H1 (cell line): ENCODE data around the gene TSHZ2. TPM values are rescaled to one million over a fixed set of nuclear protein-coding genes. Genes with fewer than 3 reads are reported as not detected.

Source experiments
- CTCF ChIA-PET: fragments of 300-600 bp; sonication (Branson Sonifier 250); formaldehyde crosslinking; loops from one replicate; lab custom pipeline; 2021; ENCODE audit not compliant: partially characterized antibody; lab: Charles Lee
- POLR2A ChIA-PET: fragments of 300-600 bp; sonication (Branson Sonifier 250); formaldehyde crosslinking; loops from one replicate; lab custom pipeline; 2021; ENCODE audit warnings: inconsistent platforms; ENCODE audit not compliant: partially characterized antibody; lab: Charles Lee
- DNase-seq, 2 experiments: peaks; one replicate each; pipeline versions ENCODE4 v3.0.0 to v3.0.0-alpha.2; 2010 to 2022; ENCODE audit warnings: low spot score in 2 of 2, low read depth in 1 of 2, mixed read lengths in 1 of 2
- FAIRE-seq: peaks from 2 replicates; lab custom pipeline; 2011; peaks lifted over from hg19 to GRCh38; lab: Jason Lieb, UNC
- H2AFZ ChIP-seq: 2 replicates; pipeline ENCODE4 v1.8.1; 2012; ENCODE audit warnings: low read length, inconsistent platforms
- H2AK5ac ChIP-seq: 2 replicates; pipeline ENCODE4 v1.6.1; 2013; ENCODE audit warnings: low read depth, low read length
- H2BK120ac ChIP-seq: replicated peaks from 2 replicates; pipeline ENCODE3; 2013; ENCODE audit warnings: low read depth, low read length, inconsistent platforms
- H2BK12ac ChIP-seq: 2 replicates; pipeline ENCODE4 v1.6.1; 2013; ENCODE audit warnings: low read depth, low read length
- H2BK15ac ChIP-seq: 2 replicates; pipeline ENCODE4 v1.6.1; 2013; ENCODE audit warnings: low read length
- H2BK20ac ChIP-seq: 2 replicates; pipeline ENCODE4 v1.6.1; 2013; ENCODE audit warnings: low read length
- H2BK5ac ChIP-seq: 2 replicates; pipeline ENCODE4 v1.6.1; 2013; ENCODE audit warnings: low read depth, low read length
- H3K14ac ChIP-seq: 2 replicates; pipeline ENCODE4 v1.6.1; 2013; ENCODE audit warnings: inconsistent platforms; ENCODE audit not compliant: insufficient read length
- H3K18ac ChIP-seq: 2 replicates; pipeline ENCODE4 v1.6.1; 2013; ENCODE audit warnings: low read length; ENCODE audit errors: extremely low read depth
- H3K23ac ChIP-seq: 2 replicates; pipeline ENCODE4 v1.6.1; 2013; ENCODE audit warnings: inconsistent platforms; ENCODE audit not compliant: insufficient read length
- H3K23me2 ChIP-seq: 2 replicates; pipeline ENCODE4 v1.6.1; 2013; ENCODE audit warnings: low read depth, low read length
- H3K27ac ChIP-seq: 2 replicates; pipeline ENCODE4 v1.6.1; 2011; ENCODE audit warnings: low read depth, low read length, inconsistent platforms
- H3K27me3 ChIP-seq, 4 experiments: replicated peaks in 1 of 4; 1 replicate in 1 of 4; 2 replicates in 3 of 4; pipeline versions ENCODE4 v1.6.1 to v1.8.1; 2011 to 2013; ENCODE audit warnings: low read length in 3 of 4, mild to moderate bottlenecking in 3 of 4, inconsistent platforms in 2 of 4, mixed read lengths in 2 of 4, moderate library complexity in 1 of 4; ENCODE audit not compliant: control insufficient read depth in 3 of 4, insufficient read depth in 3 of 4; ENCODE audit errors: extremely low read depth in 1 of 4
- H3K36me3 ChIP-seq, 4 experiments: 2 replicates each; pipeline versions ENCODE4 v1.6.1 to v1.8.1; 2011 to 2013; ENCODE audit warnings: mild to moderate bottlenecking in 4 of 4, low read length in 3 of 4, moderate library complexity in 2 of 4, control low read depth in 1 of 4, inconsistent platforms in 1 of 4; ENCODE audit not compliant: insufficient read depth in 4 of 4, control insufficient read depth in 2 of 4
- H3K4ac ChIP-seq: replicated peaks from 2 replicates; pipeline ENCODE3; 2013; ENCODE audit warnings: low read length, low read depth, mixed read lengths, inconsistent platforms; ENCODE audit not compliant: insufficient read length
- H3K4me1 ChIP-seq, 4 experiments: replicated peaks in 1 of 4; 1 replicate in 1 of 4; 2 replicates in 3 of 4; pipeline versions ENCODE4 v1.6.1 to v1.8.1; 2011 to 2013; ENCODE audit warnings: low read length in 3 of 4, inconsistent platforms in 2 of 4, mixed read lengths in 1 of 4; ENCODE audit not compliant: insufficient read depth in 4 of 4, control insufficient read depth in 3 of 4
- H3K4me2 ChIP-seq, 2 experiments: 2 replicates each; pipeline versions ENCODE4 v1.6.1 to v1.8.1; 2011 to 2013; ENCODE audit warnings: low read depth in 2 of 2, low read length in 2 of 2, control low read depth in 1 of 2, inconsistent platforms in 1 of 2, mild to moderate bottlenecking in 1 of 2; ENCODE audit not compliant: insufficient read depth in 1 of 2
- H3K4me3 ChIP-seq, 4 experiments: fragments of 200-600, 300-600 bp in 1 of 4; sonication (generic), shearing (Covaris generic), sonication (Bioruptor Twin) in 1 of 4; 2 replicates each; pipeline versions ENCODE4 v1.5.1 to v1.8.1; 2011 to 2016; ENCODE audit warnings: low read length in 4 of 4, low read depth in 3 of 4, control low read depth in 2 of 4, inconsistent platforms in 2 of 4, mild to moderate bottlenecking in 2 of 4, mixed read lengths in 1 of 4, moderate library complexity in 1 of 4; ENCODE audit not compliant: insufficient read depth in 2 of 4; ENCODE audit errors: extremely low read depth in 1 of 4
- H3K56ac ChIP-seq: replicated peaks from 2 replicates; pipeline ENCODE3; 2013; ENCODE audit warnings: low read depth, mild to moderate bottlenecking, mixed read lengths, low read length, inconsistent platforms; ENCODE audit not compliant: insufficient read length
- H3K79me1 ChIP-seq: 2 replicates; pipeline ENCODE4 v1.6.1; 2013; ENCODE audit warnings: low read depth, low read length, control low read depth
- H3K79me2 ChIP-seq, 2 experiments: 2 replicates each; pipeline versions ENCODE4 v1.6.1 to v1.8.1; 2012 to 2013; ENCODE audit warnings: low read length in 2 of 2, mild to moderate bottlenecking in 2 of 2, inconsistent platforms in 1 of 2; ENCODE audit not compliant: insufficient read depth in 2 of 2, control insufficient read depth in 1 of 2
- H3K9ac ChIP-seq, 4 experiments: replicated peaks in 1 of 4; 1 replicate in 1 of 4; 2 replicates in 3 of 4; pipeline versions ENCODE4 v1.6.1 to v1.8.1; 2011 to 2013; ENCODE audit warnings: low read depth in 3 of 4, low read length in 3 of 4, control low read depth in 2 of 4, mild to moderate bottlenecking in 2 of 4, moderate library complexity in 2 of 4, inconsistent platforms in 1 of 4; ENCODE audit errors: extremely low read depth in 1 of 4
- H3K9me3 ChIP-seq, 2 experiments: 2 replicates each; pipeline versions ENCODE4 v1.6.1 to v1.8.1; 2012 to 2013; ENCODE audit warnings: mild to moderate bottlenecking in 2 of 2, moderate library complexity in 2 of 2, control low read depth in 1 of 2, inconsistent platforms in 1 of 2, low read depth in 1 of 2, low read length in 1 of 2, mixed read lengths in 1 of 2; ENCODE audit not compliant: insufficient read depth in 2 of 2
- H4K20me1 ChIP-seq, 2 experiments: replicated peaks in 1 of 2; 2 replicates each; pipeline versions ENCODE3 to v1.8.1; 2011 to 2013; ENCODE audit warnings: inconsistent platforms in 2 of 2, low read length in 2 of 2, mild to moderate bottlenecking in 1 of 2; ENCODE audit not compliant: insufficient read depth in 2 of 2, control insufficient read depth in 1 of 2
- H4K5ac ChIP-seq: 2 replicates; pipeline ENCODE4 v1.6.1; 2013; ENCODE audit warnings: low read length, low read depth, mixed read lengths, inconsistent platforms; ENCODE audit not compliant: insufficient read length
- H4K8ac ChIP-seq: 2 replicates; pipeline ENCODE4 v1.8.0; 2013; ENCODE audit warnings: mild to moderate bottlenecking, moderate library complexity, low read length, inconsistent platforms; ENCODE audit not compliant: insufficient read depth; ENCODE audit errors: extremely low read depth
- H4K91ac ChIP-seq: replicated peaks from 2 replicates; pipeline ENCODE3; 2013; ENCODE audit warnings: low read length, mixed read lengths, inconsistent platforms; ENCODE audit not compliant: insufficient read length
- ATF2 ChIP-seq: IDR thresholded peaks from 2 replicates; pipeline ENCODE4 v1.6.1; 2012; ENCODE audit warnings: low read length, inconsistent platforms
- CBX8 ChIP-seq: fragments of 300-800, 300-1000 bp; sonication (generic); IDR thresholded peaks from 2 replicates; pipeline ENCODE4 v1.7.1; 2016; ENCODE audit warnings: low read depth, low read length, borderline replicate concordance
- CHD1 ChIP-seq: IDR thresholded peaks from 2 replicates; pipeline ENCODE4 v1.6.1; 2012; ENCODE audit warnings: low read depth, low read length, improper control_type of control experiment
- CHD2 ChIP-seq: IDR thresholded peaks from 2 replicates; pipeline ENCODE4 v1.6.1; 2012; ENCODE audit warnings: low read length, improper control_type of control experiment
- GTF2F1 ChIP-seq: IDR thresholded peaks from 2 replicates; pipeline ENCODE4 v1.6.1; 2012; ENCODE audit warnings: low read depth, low read length, improper control_type of control experiment, borderline replicate concordance
- HDAC6 ChIP-seq: IDR thresholded peaks from one replicate; pipeline ENCODE4 v1.7.1; 2012; ENCODE audit warnings: low read depth, mild to moderate bottlenecking, inconsistent platforms, low read length, moderate library complexity
- JUND ChIP-seq: IDR thresholded peaks from 2 replicates; pipeline ENCODE4 v1.6.1; 2011; ENCODE audit warnings: mild to moderate bottlenecking, improper control_type of control experiment, low read length
- MAX ChIP-seq: IDR thresholded peaks from 2 replicates; pipeline ENCODE4 v1.6.1; 2012; ENCODE audit warnings: inconsistent platforms
- RFX5 ChIP-seq: IDR thresholded peaks from 2 replicates; pipeline ENCODE4 v1.6.1; 2011; ENCODE audit warnings: low read depth, low read length, improper control_type of control experiment, borderline replicate concordance
- TAF1 ChIP-seq: IDR thresholded peaks from 2 replicates; pipeline ENCODE4 v1.6.1; 2011; ENCODE audit warnings: mild to moderate bottlenecking, low read depth, low read length
- TCF12 ChIP-seq: IDR thresholded peaks from 2 replicates; pipeline ENCODE4 v1.6.1; 2011; ENCODE audit warnings: low read depth, mild to moderate bottlenecking, low read length
- USF2 ChIP-seq: IDR thresholded peaks from 2 replicates; pipeline ENCODE4 v1.6.1; 2011; ENCODE audit warnings: low read length, improper control_type of control experiment
- WGBS, 2 experiments: shearing (Covaris generic) in 1 of 2; methylation state at CpG; one replicate each; pipeline versions ENCODE4 v1.1.6 to v1.1.7; 2013 to 2015; ENCODE audit warnings: low lambda C conversion rate in 2 of 2, mixed read lengths in 2 of 2, inconsistent platforms in 1 of 2, low coverage in 1 of 2, missing lambda C conversion rate in 1 of 2; ENCODE audit not compliant: insufficient replicate concordance in 2 of 2, insufficient coverage in 1 of 2, insufficient read length in 1 of 2; ENCODE audit errors: extremely low coverage in 1 of 2, missing lambda C conversion rate in 1 of 2; 5-methylcytosine and 5-hydroxymethylcytosine counted together
- polyA plus RNA-seq, 7 experiments: library from polyadenylated mRNA; depleted of rRNA in 3 of 7; stranded (reverse) in 5 of 7; unstranded in 2 of 7; fragments of >200 nt in 5 of 7; fragments of 200-250 nt in 2 of 7; gene quantifications; 1 replicate in 5 of 7; 2 replicates in 1 of 7; 4 replicates in 1 of 7; pipeline versions ENCODE4 v1.2.1 to v1.2.3, GENCODE V29; 2011 to 2013; ENCODE audit warnings: missing spikeins in 2 of 7, mixed read lengths in 2 of 7
- total RNA-seq: library from RNA; stranded (reverse); fragmentation: NEBNext Ultra II Directional; extraction: Animal tissue kit (Norgen Biotek cat#: 25700); gene quantifications from 2 replicates; pipeline ENCODE4 v1.2.1, GENCODE V29; 2021

TSHZ2 gene
- total and polyA plus RNA-seq, 2 of the 8 experiments (the other 6 are each of a cell fraction or from before 2014, with no cell fraction given), result 0.14 to 0.30 TPM

GRCh38 chr20:53349730-53350129 lies 377.6 kb downstream of the TSHZ2 start:
- Histone ChIP-seq H3K36me3 (no peaks in the 10 kb centered on the region), H3K4me1 (no peaks in the 10 kb centered on the region), H3K27me3 (no peaks in the 10 kb centered on the region), H4K8ac (no peak overlapping the region), H2BK15ac (no peak overlapping the region), H3K9ac (no peak overlapping the region), H3K79me1 (no peaks in the 10 kb centered on the region), H4K20me1 (no peaks in the 10 kb centered on the region), H3K27ac (no peak overlapping the region), H3K79me2 (no peaks in the 10 kb centered on the region), H3K14ac (no peak overlapping the region), H3K23ac (no peak overlapping the region), H3K18ac (no peak overlapping the region), H3K56ac (no peak overlapping the region), H3K9me3 (no peaks in the 10 kb centered on the region), H2AFZ (no peak overlapping the region), H3K4me2 (no peak overlapping the region), H4K5ac (no peak overlapping the region), H3K23me2 (no peaks in the 10 kb centered on the region), H3K4ac (no peak overlapping the region), H2BK20ac (no peak overlapping the region), H2BK5ac (no peak overlapping the region), H2BK12ac (no peak overlapping the region), H4K91ac (no peak overlapping the region), H3K4me3 (no peak overlapping the region), H2BK120ac (no peak overlapping the region), H2AK5ac (no peak overlapping the region)
- POLR2A ChIA-PET, result no interaction called here
- whole genome bisulfite sequencing, 2 experiments, result 83% methylated on average over 2 of the region's 2 CpGs; no CpG with 5 or more reads in 1 of the 2 experiments
- no peak for DNase-seq
- CTCF ChIA-PET, result no interaction called here
- no peak for FAIRE-seq
- no peak for TF ChIP-seq HDAC6
- no peak for TF ChIP-seq CHD2
- TF ChIP-seq GTF2F1, result no peak
- TF ChIP-seq ATF2, result no peak
- no peak for TF ChIP-seq CBX8
- no peak for TF ChIP-seq MAX
- no peak for TF ChIP-seq TAF1
- TF ChIP-seq CHD1, result no peak
- no peak for TF ChIP-seq RFX5
- TF ChIP-seq USF2, result no peak
- no peak for TF ChIP-seq JUND
- no peak for TF ChIP-seq TCF12
